Stimulated activated CD4-positive, alpha-beta T cell treated with anti-CD3 and anti-CD28 coated beads, Interleukin-1b, Interleukin-23, amount 100 ng/mL, for 4 hours (primary cell): Measurements from ENCODE around the gene MYRIP.
"Not testable (repeated sequence)": the region's sequence is repeated elsewhere in the genome, so short reads cannot be mapped to it uniquely, and the experiment has no call there.

ENCODE experiments used
- DNase-seq, 2 donors: peaks; one replicate each; pipeline ENCODE4 v3.0.0-alpha.2; 2020; ENCODE audit warnings: low read depth in 2 of 2

Gene MYRIP

GRCh38 chr3:39809181-39809994 is at the start of gene MYRIP:
Gene MYRIP (plus strand): TSS chr3:39809609. CDS start chr3:39900817, 91,208 bp downstream.
- no peak for DNase-seq

GRCh38 chr3:39760325-39760724 is 49.1 kb upstream of the MYRIP start:
- DNase-seq: no peak

GRCh38 chr3:39762537-39763070 is 46.8 kb upstream of the MYRIP start:
- DNase-seq: no peak

- no peak for DNase-seq
These were observed 46.0 kb upstream of the MYRIP start for GRCh38 chr3:39763390-39763789.

GRCh38 chr3:39765575-39765974 is 43.8 kb upstream of the MYRIP start:
- no peak for DNase-seq

- DNase-seq: no peak
These were observed 43.0 kb upstream of the MYRIP start for GRCh38 chr3:39766433-39766832.

- DNase-seq: not testable (repeated sequence)
These were observed 42.5 kb upstream of the MYRIP start for GRCh38 chr3:39766909-39767308.

GRCh38 chr3:39778168-39778567 is 31.2 kb upstream of the MYRIP start:
- DNase-seq: not testable (repeated sequence)

GRCh38 chr3:39779511-39780230 is 29.7 kb upstream of the MYRIP start:
- no peak for DNase-seq

- DNase-seq: no peak
These were observed 29.1 kb upstream of the MYRIP start for GRCh38 chr3:39780352-39780751.

GRCh38 chr3:39781025-39781424 is 28.4 kb upstream of the MYRIP start:
- DNase-seq: no peak

GRCh38 chr3:39781632-39782031 is 27.8 kb upstream of the MYRIP start:
- no peak for DNase-seq

GRCh38 chr3:39783680-39784079 is 25.7 kb upstream of the MYRIP start:
- DNase-seq: no peak

GRCh38 chr3:39784922-39785321 is 24.5 kb upstream of the MYRIP start:
- no peak for DNase-seq

- DNase-seq: no peak
These were observed 21.1 kb upstream of the MYRIP start for GRCh38 chr3:39788128-39788883.

- DNase-seq: no peak
These were observed 17.8 kb upstream of the MYRIP start for GRCh38 chr3:39791603-39792002.

- no peak for DNase-seq
These were observed 14.5 kb upstream of the MYRIP start for GRCh38 chr3:39794880-39795279.

- DNase-seq: no peak
These were observed 8.2 kb upstream of the MYRIP start for GRCh38 chr3:39801216-39801615.

GRCh38 chr3:39802486-39802885 is 6.9 kb upstream of the MYRIP start:
- not testable (repeated sequence) for DNase-seq

GRCh38 chr3:39803956-39804355 is 5.5 kb upstream of the MYRIP start:
- no peak for DNase-seq

- DNase-seq: no peak
These were observed 4.5 kb upstream of the MYRIP start for GRCh38 chr3:39804951-39805350.

- no peak for DNase-seq
These were observed 3.8 kb upstream of the MYRIP start for GRCh38 chr3:39805650-39806049.
